ENCODE measurements around the gene INVS.

The INVS gene

DNA sequence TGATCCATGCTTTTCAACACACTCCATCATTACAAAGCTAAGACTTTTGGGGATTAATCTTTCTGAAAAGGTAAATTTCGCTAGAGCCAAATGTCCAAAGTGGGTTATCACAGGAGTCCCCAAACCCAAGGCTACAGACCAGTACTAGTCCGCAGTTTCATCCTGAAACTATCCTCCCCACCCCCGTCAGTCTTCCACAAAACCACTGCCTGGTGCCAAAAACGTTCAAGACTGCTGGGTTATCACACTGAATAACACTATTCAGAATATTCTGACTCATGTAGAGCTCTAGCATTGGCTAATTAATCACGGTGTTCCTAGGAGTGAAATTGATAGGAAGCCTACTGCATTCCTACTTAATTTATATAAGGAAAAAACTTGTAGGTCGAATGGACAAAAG, 24.9 kb upstream of the INVS start:
- no peak for TF ChIP-seq EP300 (IDR thresholded peaks at IDR 0.05; ENCODE audit: borderline replicate concordance)
- TF ChIP-seq, protein P1, sequence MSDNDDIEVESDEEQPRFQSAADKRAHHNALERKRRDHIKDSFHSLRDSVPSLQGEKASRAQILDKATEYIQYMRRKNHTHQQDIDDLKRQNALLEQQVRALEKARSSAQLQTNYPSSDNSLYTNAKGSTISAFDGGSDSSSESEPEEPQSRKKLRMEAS (IDR thresholded peaks at IDR 0.05): no peak
- TF ChIP-seq TAF1 (IDR thresholded peaks at IDR 0.05; ENCODE audit: low read depth): no peak
- no peak for TF ChIP-seq YY1 (IDR thresholded peaks at IDR 0.05; ENCODE audit: low read depth)
- TF ChIP-seq CREB1 (IDR thresholded peaks at IDR 0.05; ENCODE audit: low read depth): no peak
- TF ChIP-seq ZBTB7A (IDR thresholded peaks at IDR 0.05; ENCODE audit: low read depth): no peak
- no peak for TF ChIP-seq NFIC (IDR thresholded peaks at IDR 0.05)
- no peak for TF ChIP-seq CEBPB (IDR thresholded peaks at IDR 0.05)

DNA sequence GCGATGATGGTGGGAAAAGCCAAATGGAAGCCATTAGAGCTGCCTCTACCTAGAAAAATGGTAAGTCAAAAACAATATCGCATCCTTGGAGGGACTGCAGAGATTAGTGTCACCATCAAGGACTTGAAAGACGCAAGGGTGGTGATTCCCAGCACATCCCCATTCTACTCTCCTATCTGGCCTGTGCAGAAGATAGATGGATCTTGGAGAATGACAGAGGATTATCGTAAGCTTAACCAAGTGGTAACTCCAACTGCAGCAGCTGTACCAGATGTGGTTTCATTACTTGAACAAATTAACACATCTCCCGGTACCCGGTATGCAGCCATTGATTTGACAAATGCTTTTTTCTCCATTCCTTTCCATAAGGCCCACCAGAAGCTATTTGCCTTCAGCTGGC, 24.1 kb upstream of the INVS start:
- TF ChIP-seq EP300 (IDR thresholded peaks at IDR 0.05; ENCODE audit: borderline replicate concordance): no peak
- TF ChIP-seq TCF12 (IDR thresholded peaks at IDR 0.05; ENCODE audit: low read depth): no peak
- no peak for TF ChIP-seq CREB1 (IDR thresholded peaks at IDR 0.05; ENCODE audit: low read depth)
- TF ChIP-seq FOXM1 (IDR thresholded peaks at IDR 0.05; ENCODE audit: borderline replicate concordance, low read depth): no peak
- TF ChIP-seq EGR1 (IDR thresholded peaks at IDR 0.05): no peak

DNA sequence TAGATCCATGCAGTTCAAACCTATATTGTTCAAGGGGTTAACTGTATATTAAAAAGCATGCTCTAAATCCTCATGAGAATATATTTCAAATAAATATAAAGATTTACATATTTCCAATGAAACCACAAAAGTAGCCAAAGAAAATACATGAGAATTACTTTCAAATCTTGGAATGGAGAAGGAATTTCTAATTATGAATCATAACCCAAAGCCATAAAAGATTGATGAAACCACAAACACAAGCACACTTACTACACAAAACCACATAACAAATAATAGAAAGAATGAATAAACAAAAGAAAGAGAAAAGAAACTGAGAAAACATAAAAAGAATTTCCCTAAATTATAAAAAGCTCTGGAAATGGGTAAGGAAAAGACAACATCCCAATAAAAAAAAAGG, 16.3 kb upstream of the INVS start:
- no peak for TF ChIP-seq TCF12 (IDR thresholded peaks at IDR 0.05; ENCODE audit: low read depth)
- no peak for TF ChIP-seq CREB1 (IDR thresholded peaks at IDR 0.05; ENCODE audit: low read depth)
- TF ChIP-seq RAD21 (IDR thresholded peaks at IDR 0.05; ENCODE audit: low read depth): no peak
- TF ChIP-seq ZBTB7A (IDR thresholded peaks at IDR 0.05; ENCODE audit: low read depth): no peak
- TF ChIP-seq EP300 (IDR thresholded peaks at IDR 0.05; ENCODE audit: borderline replicate concordance): no peak
- no peak for TF ChIP-seq NFIC (IDR thresholded peaks at IDR 0.05)
- TF ChIP-seq CEBPB (IDR thresholded peaks at IDR 0.05): no peak
- TF ChIP-seq, protein P2, sequence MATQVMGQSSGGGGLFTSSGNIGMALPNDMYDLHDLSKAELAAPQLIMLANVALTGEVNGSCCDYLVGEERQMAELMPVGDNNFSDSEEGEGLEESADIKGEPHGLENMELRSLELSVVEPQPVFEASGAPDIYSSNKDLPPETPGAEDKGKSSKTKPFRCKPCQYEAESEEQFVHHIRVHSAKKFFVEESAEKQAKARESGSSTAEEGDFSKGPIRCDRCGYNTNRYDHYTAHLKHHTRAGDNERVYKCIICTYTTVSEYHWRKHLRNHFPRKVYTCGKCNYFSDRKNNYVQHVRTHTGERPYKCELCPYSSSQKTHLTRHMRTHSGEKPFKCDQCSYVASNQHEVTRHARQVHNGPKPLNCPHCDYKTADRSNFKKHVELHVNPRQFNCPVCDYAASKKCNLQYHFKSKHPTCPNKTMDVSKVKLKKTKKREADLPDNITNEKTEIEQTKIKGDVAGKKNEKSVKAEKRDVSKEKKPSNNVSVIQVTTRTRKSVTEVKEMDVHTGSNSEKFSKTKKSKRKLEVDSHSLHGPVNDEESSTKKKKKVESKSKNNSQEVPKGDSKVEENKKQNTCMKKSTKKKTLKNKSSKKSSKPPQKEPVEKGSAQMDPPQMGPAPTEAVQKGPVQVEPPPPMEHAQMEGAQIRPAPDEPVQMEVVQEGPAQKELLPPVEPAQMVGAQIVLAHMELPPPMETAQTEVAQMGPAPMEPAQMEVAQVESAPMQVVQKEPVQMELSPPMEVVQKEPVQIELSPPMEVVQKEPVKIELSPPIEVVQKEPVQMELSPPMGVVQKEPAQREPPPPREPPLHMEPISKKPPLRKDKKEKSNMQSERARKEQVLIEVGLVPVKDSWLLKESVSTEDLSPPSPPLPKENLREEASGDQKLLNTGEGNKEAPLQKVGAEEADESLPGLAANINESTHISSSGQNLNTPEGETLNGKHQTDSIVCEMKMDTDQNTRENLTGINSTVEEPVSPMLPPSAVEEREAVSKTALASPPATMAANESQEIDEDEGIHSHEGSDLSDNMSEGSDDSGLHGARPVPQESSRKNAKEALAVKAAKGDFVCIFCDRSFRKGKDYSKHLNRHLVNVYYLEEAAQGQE (IDR thresholded peaks at IDR 0.05; ENCODE audit: low read depth): no peak
- TF ChIP-seq, protein P1 (IDR thresholded peaks at IDR 0.05): no peak
- TF ChIP-seq, protein P3, sequence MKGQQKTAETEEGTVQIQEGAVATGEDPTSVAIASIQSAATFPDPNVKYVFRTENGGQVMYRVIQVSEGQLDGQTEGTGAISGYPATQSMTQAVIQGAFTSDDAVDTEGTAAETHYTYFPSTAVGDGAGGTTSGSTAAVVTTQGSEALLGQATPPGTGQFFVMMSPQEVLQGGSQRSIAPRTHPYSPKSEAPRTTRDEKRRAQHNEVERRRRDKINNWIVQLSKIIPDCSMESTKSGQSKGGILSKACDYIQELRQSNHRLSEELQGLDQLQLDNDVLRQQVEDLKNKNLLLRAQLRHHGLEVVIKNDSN (IDR thresholded peaks at IDR 0.05): no peak
- no peak for TF ChIP-seq EGR1 (IDR thresholded peaks at IDR 0.05)
- no peak for TF ChIP-seq FOXM1 (IDR thresholded peaks at IDR 0.05; ENCODE audit: borderline replicate concordance, low read depth)
- TF ChIP-seq TEAD4 (IDR thresholded peaks at IDR 0.05): no peak
- TF ChIP-seq TAF1 (IDR thresholded peaks at IDR 0.05; ENCODE audit: low read depth): no peak
- TF ChIP-seq YY1 (IDR thresholded peaks at IDR 0.05; ENCODE audit: low read depth): no peak

DNA sequence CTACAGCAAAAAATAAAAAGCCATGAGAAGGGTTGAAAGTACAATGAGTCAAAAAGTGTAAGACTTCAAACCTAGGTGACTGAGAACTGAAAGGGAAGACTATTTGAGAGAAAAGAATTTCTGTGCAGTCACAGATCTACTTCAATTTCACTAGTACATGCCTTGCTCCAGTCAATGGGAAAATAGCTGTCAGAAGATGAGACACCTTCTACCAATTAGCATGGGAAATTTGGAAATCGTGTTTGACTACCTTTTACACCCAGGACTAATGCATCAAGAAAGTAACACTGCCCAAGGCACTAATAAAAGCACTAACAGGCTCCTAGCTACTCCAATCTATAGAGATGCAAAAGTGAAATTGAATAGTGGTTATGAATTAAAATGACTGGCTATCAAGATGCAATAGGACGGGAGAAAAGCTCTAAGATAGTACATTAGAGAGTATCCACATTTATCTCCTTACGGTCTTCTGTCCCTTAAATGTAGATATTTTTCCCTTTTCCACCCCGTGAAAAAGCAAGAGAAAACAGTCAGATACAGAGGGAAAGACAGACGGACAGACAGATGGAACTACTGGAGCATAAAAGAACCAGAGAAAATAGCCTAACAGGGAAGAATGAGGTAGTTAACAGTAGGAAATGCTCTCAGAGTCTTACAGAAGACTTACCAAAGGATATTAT, 15.5 kb upstream of the INVS start:
- TF ChIP-seq RAD21 (IDR thresholded peaks at IDR 0.05; ENCODE audit: low read depth): no peak
- TF ChIP-seq TEAD4 (IDR thresholded peaks at IDR 0.05): no peak

DNA sequence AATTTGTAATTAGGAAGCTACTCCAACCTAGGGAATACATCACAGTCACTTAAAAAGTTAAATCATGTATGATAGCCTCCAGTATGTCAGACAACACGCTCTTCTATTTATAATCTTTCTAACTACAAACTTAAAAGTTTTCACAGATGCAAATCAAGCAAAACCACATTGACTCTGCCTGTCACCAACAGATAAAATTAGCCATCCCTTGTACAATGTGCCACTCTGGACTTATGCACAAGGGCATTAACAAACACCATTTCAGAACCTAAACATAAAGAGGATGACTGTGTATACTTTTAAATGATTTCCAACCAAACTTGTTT, 15.0 kb upstream of the INVS start:
- TF ChIP-seq NFIC (IDR thresholded peaks at IDR 0.05): no peak
- TF ChIP-seq CREB1 (IDR thresholded peaks at IDR 0.05; ENCODE audit: low read depth): no peak
- TF ChIP-seq YY1 (IDR thresholded peaks at IDR 0.05; ENCODE audit: low read depth): no peak
- TF ChIP-seq TAF1 (IDR thresholded peaks at IDR 0.05; ENCODE audit: low read depth): no peak
- TF ChIP-seq ZBTB7A (IDR thresholded peaks at IDR 0.05; ENCODE audit: low read depth): no peak
- TF ChIP-seq CEBPB (IDR thresholded peaks at IDR 0.05): no peak
- no peak for TF ChIP-seq EGR1 (IDR thresholded peaks at IDR 0.05)
- no peak for TF ChIP-seq FOXM1 (IDR thresholded peaks at IDR 0.05; ENCODE audit: borderline replicate concordance, low read depth)
- TF ChIP-seq, protein P2 (IDR thresholded peaks at IDR 0.05; ENCODE audit: low read depth): no peak
- TF ChIP-seq, protein P3 (IDR thresholded peaks at IDR 0.05): no peak
- no peak for TF ChIP-seq TEAD4 (IDR thresholded peaks at IDR 0.05)
- TF ChIP-seq, protein P1 (IDR thresholded peaks at IDR 0.05): no peak
- no peak for TF ChIP-seq RAD21 (IDR thresholded peaks at IDR 0.05; ENCODE audit: low read depth)
- TF ChIP-seq TCF12 (IDR thresholded peaks at IDR 0.05; ENCODE audit: low read depth): no peak

DNA sequence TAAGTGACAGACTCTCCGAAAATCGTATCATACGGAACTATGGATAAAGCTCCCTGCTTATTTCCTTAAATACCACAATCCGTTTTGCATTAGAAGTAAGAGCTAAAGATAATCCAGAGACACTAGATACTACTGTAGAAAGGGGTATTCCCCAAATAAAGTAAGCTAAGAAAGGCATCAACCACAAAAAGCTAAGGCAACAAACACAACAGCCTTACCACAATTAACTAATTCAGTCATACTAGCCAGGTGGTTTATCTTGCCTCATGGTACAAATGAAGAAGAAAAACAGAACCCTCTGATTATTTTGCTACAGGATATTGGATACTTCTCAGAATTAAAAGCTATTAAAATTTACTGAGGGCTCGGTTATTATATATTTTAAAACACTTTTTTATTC, 14.3 kb upstream of the INVS start:
- TF ChIP-seq CEBPB (IDR thresholded peaks at IDR 0.05): no peak
- TF ChIP-seq FOXM1 (IDR thresholded peaks at IDR 0.05; ENCODE audit: borderline replicate concordance, low read depth): no peak
- TF ChIP-seq, protein P2 (IDR thresholded peaks at IDR 0.05; ENCODE audit: low read depth): no peak
- TF ChIP-seq CREB1 (IDR thresholded peaks at IDR 0.05; ENCODE audit: low read depth): no peak
- TF ChIP-seq, protein P1 (IDR thresholded peaks at IDR 0.05): no peak
- TF ChIP-seq ZBTB7A (IDR thresholded peaks at IDR 0.05; ENCODE audit: low read depth): no peak
- no peak for TF ChIP-seq TAF1 (IDR thresholded peaks at IDR 0.05; ENCODE audit: low read depth)

Data from Ishikawa (cell line).